ENCODE measurements around the gene JUP.
"Not testable (repeated sequence)": the region's sequence is repeated elsewhere in the genome, so short reads cannot be mapped to it uniquely, and the experiment has no call there.

JUP gene

DNA sequence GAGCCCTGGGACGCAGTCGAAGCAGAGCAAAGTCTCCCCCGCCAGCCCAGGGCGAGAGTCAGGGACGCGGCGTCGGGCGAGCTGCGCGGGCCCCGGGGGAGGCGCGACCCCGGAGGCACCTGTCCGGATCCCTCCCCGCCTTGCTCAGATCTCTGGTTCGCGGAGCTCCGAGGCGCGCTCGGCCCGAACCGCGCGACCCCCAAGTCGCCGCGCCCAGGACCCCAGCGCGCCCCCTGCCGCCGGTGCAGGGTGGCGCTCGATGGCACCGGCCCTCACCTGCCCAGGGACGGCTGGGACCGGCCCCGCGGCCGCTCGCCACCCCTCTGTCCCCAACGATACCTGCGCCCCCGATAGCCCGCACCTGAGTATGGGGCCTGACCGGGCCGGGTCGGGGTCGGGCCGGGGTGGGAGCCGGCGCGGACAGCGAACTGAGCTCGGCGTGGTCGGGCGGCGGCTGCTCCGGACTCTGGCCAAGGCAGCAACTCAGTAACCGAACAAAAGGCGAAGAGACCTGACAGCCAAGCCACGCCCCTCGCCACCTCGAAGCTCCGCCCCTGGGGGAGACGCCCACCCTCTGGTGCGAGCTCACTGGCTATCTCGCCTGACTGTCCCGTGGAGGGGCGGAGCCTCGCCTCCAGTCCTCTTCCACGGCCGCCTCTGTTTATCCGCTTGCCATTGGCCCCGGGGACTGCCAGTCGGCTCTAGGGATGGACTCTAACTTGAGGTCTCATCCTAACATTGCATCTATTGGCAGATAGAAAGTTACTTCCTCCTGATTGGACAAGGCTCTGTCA is at the start of gene JUP:
Gene JUP, minus strand, starts transcription at position 485 of the 794 bp plus-strand sequence. CDS start 14,857 bp downstream, outside the sequence.
- DNase-seq (ENCODE audit: low spot score): peak; percentile 85

DNA sequence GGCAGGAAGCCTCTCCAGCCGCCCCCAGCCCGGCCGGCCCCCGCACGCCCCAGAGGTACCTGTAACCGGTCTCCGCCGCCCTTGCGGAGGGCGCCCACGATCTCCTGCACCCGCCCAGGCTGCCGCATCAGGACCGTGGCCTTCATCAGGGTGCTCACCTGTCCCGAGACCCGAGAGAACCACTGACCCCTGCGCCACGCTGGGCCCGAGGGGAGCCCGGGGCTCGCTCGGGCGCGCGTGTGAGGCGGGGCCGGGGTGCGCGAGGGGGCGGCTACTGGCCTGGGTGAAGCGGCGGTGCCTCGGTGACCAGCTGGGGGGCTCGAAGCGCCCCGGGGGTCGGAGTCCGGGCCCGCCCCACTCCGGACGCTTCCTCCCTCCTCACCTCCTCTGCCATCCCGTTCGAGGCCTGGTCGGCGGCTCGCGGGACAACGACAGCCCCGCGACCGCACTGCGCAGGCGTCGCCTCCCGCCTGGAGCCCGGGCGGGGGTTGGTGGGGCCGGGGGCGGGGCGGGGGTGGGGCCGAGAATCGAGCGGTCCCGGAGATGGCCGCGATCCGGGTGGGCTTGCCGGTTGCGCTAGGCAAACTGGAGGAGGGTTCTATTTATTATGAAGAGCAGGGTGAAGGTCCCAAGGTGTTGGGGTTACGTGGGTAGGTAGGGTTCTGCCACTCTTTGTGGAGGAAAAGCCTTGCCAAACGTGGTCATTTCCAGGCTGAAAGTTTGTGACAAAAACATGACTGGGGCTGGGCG is 49.5 kb upstream of the JUP start, which contains the start of gene NT5C3B:
Gene NT5C3B, minus strand, starts transcription at position 433 of the 750 bp plus-strand sequence. Its CDS starts 39 bp downstream, at position 394.
- peak; percentile 39 for DNase-seq (ENCODE audit: low spot score)

DNA sequence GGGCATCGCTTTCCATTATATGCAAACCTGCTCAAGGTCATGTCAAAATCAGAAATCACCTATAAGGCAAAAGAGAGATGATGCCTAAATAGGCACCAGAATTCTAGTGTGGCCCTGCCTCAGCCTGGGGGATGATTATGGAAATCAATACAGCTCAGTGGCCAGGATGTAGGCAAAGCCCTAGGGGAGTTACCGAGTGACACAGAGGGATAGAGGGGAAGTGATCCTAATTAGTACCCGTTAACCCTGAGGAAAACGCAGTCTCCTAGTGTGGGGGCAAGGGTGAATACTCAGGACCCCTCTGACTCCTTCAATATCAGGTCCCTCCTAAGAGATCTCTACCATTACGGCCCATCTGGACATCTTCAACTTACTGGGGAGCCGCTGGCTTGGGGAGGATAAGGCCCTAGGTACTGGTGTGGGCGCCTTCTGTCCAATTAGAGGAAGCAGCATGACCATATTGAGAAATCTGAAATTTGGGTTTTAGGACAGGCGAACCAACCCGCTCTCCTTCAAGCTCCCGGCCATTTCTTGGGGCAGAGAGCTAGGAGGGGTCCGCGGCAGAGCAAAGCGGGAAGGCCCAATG is 48.8 kb upstream of the JUP start:
- DNase-seq (ENCODE audit: low spot score): no peak

DNA sequence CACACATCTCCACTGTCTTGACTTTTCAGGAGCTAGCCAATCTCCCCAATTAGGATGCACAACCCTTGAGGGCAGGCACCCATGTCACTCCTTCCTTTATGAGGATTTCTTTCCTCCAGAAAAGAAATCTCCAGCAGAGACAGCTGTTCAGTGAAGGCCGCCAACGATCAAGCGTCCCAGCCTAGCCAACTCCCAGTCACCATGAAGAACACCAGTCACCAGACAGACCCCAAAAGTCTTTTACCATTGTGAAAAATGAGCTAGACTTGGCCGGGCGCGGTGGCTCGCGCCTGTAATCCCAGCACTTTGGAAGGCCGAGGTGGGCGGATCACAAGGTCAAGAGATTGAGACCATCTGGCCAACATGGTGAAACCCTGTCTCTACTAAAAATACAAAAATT is 43.5 kb upstream of the JUP start:
- not testable (repeated sequence) for DNase-seq (ENCODE audit: low spot score)

DNA sequence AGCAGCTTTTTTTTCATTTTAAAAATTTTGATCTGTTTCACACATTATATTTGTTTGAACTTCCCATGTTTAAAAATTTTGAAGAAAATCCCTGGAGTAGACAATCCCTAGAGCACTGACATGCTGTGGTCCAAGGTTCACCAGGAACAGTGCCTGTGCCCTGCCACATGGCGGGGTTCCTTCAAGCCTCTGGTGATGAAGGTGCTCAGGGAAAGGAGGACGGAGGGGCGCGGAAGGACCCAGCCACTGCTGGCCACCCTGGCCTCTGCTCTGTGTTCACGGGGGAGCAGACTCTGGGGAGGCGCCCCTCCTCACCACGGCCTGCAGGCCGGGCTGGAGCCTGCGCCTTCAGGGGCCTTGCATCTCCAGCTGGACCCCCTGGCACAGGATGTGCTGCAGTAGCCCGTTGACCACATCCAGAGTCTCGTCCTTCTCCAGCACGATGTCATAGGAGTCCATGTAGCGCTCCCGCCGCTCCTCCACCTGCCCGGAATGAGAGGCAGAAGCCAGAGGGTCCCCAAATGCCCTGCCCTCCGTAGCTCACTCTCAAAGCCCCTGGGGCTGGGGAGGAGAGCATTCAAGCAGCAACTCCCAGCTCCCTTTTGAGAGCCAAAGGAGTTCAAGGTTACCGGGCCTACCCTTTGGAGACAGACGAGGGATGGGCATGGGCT is 38.8 kb upstream of the JUP start:
- no peak for DNase-seq (ENCODE audit: low spot score)

DNA sequence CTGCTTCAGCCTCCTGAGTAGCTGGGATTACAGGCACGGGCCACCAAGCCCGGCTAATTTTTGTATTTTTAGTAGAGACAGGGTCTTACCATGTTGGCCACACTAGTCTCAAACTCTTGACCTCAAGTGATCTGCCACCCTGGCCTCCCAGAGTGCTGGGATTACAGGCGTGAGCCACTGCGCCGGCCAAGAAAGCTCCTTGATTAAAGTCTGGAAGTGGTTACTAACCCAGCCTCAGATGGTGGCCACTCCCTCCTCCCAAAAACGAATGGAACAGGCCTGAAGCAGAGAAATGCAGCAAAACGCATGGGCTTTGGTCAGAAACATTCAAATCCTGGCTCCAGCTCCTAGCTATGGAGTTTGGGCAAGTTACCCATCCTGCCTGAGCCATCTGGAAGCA is 37.6 kb upstream of the JUP start:
- no peak for DNase-seq (ENCODE audit: low spot score)

DNA sequence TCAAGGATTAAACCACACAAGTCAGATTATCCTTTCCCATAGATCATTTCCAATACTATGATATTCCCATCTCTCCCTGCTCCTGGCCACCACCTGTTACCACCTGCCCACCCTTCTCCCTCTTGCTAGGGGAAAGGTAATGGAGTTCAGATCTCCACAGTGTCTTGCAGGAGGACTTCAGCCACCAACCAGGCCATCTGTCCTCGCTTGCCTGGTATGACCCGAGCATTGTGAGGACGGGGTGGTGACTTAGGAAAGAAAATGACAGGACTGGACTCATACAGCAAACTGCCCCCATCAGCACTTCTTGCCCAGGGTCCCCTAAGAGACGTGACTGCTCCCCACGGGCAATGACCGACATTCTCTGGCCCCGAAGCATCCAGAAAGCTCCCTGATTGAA is 37.1 kb upstream of the JUP start:
- no peak for DNase-seq (ENCODE audit: low spot score)

DNA sequence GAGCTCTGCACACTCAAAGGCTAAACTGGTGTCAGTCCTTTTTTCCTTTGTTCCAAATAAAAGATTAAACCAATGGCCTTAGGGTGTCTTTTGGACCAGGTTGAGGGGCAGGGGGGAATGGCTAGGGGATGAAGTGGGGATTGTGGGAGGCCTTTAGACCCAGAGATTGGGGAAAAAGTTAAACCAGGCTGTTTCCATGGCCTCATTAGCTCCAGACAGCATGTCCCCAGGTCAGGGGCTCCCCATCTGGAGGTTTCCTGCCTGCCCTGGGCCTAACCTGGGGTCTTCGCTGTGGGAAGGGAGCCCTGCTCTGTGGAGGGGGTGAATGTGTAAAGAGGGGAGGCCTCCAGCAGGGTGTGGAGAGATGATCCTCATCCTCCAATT is 36.6 kb upstream of the JUP start:
- no peak for DNase-seq (ENCODE audit: low spot score)

DNA sequence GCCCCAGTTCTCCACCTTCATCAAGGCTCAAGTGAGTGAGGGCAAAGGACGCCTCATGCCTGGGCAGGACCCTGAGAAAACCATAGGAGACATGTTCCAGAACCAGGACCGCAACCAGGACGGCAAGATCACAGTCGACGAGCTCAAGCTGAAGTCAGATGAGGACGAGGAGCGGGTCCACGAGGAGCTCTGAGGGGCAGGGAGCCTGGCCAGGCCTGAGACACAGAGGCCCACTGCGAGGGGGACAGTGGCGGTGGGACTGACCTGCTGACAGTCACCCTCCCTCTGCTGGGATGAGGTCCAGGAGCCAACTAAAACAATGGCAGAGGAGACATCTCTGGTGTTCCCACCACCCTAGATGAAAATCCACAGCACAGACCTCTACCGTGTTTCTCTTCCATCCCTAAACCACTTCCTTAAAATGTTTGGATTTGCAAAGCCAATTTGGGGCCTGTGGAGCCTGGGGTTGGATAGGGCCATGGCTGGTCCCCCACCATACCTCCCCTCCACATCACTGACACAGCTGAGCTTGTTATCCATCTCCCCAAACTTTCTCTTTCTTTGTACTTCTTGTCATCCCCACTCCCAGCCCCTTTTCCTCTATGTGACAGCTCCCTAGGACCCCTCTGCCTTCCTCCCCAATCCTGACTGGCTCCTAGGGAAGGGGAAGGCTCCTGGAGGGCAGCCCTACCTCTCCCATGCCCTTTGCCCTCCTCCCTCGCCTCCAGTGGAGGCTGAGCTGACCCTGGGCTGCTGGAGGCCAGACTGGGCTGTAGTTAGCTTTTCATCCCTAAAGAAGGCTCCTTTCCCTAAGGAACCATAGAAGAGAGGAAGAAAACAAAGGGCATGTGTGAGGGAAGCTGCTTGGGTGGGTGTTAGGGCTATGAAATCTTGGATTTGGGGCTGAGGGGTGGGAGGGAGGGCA is 36.0 kb upstream of the JUP start:
- no peak for DNase-seq (ENCODE audit: low spot score)

DNA sequence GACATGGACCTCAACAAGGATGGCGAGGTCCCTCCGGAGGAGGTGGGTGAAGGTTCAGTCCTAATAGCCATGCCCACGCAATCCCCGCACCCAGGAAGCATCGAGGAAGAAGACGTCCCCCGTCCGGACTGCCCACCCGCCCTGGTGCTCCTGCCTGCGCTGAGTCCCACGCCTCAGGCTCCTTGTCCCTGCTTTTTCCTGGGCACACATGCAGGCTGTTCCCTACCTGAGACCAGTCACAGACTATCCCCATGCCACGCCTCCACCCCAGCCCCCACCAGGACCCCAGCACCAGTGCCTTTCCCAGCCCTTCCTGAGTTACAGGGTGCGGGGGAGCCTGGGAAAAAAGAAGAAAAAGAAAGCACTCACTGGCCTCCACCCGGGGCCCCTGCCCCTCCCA is 35.3 kb upstream of the JUP start:
- no peak for DNase-seq (ENCODE audit: low spot score)

DNA sequence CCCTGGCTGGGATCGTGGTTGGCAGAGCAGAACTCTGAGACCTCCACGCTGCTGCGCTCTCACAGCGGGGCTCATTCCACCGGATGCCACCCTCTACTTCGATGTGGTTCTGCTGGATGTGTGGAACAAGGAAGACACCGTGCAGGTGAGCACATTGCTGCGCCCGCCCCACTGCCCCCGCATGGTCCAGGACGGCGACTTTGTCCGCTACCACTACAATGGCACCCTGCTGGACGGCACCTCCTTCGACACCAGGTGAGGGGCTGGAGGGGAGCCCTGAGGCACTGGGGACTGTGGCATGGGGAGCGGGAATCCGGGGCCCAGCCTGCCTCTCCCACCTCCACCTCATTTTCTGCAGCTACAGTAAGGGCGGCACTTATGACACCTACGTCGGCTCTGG is 31.5 kb upstream of the JUP start:
- no peak for DNase-seq (ENCODE audit: low spot score)

DNA sequence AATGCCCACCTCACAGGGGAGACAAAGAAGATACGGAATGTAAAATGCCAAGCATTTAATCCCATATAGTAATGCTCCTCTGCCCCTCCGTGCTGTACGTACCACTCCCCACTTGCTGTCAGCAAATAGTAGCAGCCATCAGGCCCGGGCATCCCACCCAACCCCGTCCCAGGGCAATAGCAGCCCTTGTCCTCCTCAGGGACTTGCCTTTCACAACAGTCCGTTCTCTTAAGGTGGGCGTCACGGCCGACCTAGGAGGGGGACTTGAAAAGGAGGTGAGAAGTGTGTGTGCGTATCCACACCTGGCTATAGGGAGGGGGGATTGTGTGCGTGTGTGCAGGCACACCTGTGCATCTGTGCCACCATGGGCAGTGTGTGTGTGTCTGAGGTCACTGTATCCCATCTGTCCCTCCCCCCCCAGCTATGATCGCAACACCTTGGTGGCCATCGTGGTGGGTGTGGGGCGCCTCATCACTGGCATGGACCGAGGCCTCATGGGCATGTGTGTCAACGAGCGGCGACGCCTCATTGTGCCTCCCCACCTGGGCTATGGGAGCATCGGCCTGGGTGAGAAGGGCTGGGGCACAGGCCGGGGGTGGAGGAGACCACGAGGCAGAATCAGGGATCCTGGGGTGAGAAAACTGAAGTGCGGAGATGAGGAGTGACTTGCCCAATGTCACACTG is 30.3 kb upstream of the JUP start:
- no peak for DNase-seq (ENCODE audit: low spot score)

DNA sequence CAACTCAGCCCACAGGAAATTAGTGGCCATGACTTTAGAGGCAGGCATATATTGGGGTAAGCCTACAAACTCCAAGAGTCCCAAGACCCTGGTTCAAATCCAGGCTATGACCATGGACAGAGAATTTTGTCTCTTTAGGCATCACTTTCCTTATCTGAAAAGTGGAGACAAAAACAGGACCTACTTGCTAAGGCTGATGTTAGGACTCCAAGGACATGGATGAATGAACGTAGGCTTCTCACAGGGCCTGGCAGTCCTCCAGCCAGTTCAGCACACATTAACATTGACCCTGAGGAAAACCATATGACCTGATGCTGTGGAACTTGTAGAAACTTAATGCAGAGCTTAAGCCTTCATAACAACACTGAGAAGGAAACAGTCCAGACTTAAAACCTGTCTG is 27.7 kb upstream of the JUP start:
- DNase-seq (ENCODE audit: low spot score): no peak

DNA sequence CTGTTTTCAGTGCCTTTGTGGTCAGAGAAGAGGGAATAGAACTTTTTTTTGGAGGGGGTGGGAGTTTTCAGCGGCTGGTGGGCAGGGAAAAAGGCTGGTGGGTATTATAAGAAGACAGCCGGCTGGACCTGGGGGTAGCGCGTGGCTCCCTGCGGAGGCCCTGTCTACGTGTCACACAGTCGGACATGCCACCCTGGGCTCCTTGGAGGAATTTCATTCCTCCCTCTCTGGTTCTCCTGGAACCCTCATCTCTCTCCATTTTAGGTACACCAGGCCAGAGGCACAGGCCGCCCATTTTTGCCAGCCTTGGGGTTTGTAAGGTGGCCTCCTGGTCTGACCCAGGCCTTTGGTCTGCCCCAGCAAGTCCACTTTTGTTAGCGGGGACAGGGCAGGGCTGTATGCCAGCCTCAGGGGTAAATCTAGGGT is 27.2 kb upstream of the JUP start:
- DNase-seq (ENCODE audit: low spot score): no peak

DNA sequence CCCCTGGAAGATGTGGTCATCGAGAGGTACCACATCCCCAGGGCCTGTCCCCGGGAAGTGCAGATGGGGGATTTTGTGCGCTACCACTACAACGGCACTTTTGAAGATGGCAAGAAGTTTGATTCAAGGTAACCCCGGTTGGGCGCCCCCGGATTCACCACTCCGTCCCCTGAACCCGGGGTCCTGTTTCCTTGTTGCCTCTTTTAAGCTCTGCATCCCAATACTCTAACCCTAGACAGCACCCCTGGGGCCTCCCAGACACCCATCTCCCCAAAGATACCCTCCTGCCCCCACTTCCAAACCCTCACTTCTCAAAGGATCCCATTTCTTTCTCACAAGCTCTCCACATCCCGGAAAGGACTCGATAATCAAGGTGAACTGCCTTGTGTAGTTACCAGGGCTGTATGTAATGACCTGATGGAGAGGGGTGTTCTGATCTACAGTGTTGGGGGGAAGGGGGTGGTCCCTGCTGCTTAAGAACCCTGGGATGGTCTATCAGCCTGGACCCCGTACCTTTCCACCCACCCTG is 26.7 kb upstream of the JUP start:
- no peak for DNase-seq (ENCODE audit: low spot score)

DNA sequence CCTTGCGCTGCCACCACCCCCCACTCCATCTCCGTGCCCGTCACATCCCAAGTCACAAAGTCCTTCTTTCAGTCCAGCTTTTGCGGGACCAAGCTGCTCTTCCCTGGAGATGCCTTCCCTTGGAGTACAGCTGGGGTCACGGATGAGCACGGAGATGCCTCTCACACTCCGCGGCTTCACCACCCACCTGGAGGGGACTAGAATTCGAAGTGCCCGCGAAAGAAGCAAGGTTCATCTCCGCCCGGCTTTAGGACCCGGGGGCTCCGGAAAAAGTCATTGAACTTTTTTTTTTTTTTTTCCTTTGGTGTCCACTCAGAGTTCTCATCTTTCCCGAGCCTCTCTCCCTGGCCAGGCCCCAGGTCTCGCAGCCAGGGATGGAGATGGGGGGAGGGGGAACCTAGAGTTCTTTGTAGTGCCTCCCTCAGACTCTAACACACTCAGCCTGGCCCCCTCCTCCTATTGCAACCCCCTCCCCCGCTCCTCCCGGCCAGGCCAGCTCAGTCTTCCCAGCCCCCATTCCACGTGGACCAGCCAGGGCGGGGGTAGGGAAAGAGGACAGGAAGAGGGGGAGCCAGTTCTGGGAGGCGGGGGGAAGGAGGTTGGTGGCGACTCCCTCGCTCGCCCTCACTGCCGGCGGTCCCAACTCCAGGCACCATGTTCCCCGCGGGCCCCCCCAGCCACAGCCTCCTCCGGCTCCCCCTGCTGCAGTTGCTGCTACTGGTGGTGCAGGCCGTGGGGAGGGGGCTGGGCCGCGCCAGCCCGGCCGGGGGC is 26.1 kb upstream of the JUP start, which contains the start of gene FKBP10:
Gene FKBP10, plus strand, starts transcription at position 624 of the 771 bp plus-strand sequence. Its CDS starts 31 bp downstream, at position 655.
- DNase-seq (ENCODE audit: low spot score): peak; percentile 23

DNA sequence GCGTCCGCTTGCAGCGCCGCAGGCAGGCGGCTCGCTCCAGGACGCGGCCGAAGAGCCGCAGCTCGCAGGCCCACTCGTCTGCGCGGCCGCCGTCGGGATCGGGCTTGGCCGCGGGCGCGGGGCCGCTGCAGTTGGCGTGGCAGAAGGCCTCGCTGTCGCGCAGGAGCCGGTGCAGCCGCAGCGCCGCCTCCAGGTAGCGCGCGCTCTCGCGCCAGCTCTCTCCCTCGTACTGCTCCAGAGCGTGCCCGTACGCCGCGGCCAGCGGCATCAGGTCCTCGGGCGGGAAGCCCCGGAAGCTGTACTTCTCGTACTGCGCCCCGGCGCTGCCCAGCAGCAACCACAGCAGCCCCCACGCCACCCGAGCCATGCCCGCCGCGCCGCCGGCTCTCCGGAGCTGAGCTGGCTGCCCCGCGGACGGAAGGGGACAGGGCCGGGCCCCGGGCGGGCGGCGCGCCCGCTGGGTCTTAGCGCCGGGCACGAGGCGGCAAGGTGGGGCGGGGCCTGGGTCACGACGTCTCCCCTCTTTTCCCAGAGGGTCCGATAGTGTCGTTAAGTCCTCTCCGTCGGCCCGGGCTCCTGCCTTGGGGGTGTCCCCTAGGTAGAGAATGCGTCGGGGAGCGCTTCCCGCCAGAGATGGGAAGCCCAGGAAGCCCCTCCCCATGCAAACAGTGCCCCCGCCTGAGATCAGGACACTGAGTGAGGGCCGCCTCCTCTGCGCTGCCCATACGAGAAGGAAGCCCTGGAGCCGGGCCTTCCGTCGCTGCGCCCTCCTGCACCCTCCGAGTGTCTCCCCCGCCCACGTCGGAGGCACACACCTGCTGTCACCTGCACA is 25.3 kb upstream of the JUP start, which contains the start of gene P3H4:
Gene P3H4, minus strand, starts transcription at position 401 of the 832 bp plus-strand sequence. Its CDS starts 34 bp downstream, at position 367.
- DNase-seq (ENCODE audit: low spot score): peak; percentile 70
